GM21360 (cell line): ENCODE results near the gene DPYD.

Source experiments
- ATAC-seq: cut with Tn5 transposase; IDR thresholded peaks from one replicate; pipeline ENCODE4 v1.9.1; 2021; ENCODE audit warnings: mild to moderate bottlenecking, moderate library complexity; ENCODE audit not compliant: unreplicated experiment

The DPYD gene

DNA sequence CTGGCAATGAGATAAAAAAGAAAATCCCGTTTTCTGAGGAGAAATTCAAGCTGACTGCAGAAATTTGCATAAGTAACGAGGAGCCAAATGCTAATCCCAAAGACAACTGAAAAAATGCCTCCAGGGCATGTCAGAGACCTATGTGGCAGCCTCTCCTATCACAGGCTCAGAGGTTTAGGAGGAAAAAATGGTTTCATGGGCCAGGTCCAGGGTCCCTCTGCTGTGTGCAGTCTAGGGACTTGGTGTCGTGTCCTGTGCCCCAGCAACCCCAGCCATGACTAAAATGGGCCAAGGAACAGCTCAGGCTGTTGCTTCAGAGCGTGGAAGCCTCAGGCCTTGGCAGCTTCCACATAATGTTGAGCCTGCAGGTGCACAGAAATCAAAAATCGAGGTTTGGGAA lies 456.5 kb downstream of the DPYD start:
- no peak for ATAC-seq

DNA sequence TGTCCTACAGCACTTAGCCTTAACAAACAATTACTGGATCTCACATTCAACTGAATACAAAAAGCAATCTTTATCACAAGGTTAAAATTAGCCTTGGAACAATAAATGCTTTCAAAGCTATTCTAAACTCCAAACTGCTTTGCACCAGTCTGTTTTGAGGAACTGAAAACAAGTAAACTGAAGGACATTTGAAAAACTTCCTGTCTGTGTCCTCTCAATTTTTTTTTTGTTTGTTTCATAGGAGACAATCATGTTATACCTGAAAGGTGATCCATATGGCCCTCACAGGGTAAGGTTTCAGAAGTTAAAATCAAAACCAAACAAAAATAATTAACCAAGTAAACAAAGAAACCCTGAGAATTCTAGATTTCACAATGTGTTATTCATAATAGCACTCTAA lies 459.1 kb downstream of the DPYD start:
- ATAC-seq: peak; percentile 93

DNA sequence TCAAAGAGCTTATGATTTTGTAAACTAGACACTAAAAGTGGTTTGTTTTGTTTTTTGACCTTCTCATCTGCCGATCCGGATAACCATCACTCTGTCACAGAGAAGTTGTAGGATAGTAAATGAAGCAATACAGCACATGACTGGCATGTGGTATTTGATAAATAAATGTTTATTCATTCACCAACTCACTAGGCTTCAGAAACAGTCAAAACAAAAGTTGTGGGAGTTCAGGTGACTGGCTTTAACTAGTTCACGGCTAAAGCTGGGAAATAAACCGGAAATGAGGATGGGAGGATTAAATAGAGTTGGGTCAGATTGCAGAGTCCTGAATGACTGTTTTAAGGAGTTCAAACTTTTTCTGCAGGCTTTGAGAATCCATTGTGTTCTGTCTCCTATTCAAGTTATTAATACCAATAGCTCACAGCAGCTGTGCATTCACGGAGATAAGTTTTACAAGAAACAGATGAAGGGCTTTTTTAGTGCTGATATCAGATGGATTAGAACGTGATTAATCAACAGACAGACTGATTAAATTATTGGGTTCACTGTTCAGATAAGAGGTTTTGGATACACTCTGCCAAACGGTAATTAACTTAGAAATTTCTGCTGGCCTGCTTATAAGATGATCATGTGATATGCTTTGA lies 463.3 kb downstream of the DPYD start:
- ATAC-seq: no peak

DNA sequence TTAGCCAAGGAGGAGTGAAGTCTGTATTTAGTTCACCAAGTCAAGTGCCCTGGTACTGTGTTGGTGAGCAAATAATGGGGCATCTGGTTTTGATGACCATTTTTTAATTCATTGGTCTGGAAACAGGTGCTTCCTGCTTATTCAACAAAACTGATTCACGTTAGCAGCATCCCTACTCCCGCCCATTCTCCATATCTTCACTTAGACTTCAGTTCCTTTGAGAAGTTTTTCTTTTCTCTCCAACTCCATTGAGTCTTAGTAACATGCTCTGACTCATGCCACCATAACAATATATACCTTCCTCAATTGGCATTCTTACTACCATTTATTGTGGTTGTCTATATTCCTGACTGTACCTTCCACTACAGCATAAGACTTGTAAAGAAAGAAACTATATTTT lies 468.9 kb downstream of the DPYD start:
- ATAC-seq: no peak

DNA sequence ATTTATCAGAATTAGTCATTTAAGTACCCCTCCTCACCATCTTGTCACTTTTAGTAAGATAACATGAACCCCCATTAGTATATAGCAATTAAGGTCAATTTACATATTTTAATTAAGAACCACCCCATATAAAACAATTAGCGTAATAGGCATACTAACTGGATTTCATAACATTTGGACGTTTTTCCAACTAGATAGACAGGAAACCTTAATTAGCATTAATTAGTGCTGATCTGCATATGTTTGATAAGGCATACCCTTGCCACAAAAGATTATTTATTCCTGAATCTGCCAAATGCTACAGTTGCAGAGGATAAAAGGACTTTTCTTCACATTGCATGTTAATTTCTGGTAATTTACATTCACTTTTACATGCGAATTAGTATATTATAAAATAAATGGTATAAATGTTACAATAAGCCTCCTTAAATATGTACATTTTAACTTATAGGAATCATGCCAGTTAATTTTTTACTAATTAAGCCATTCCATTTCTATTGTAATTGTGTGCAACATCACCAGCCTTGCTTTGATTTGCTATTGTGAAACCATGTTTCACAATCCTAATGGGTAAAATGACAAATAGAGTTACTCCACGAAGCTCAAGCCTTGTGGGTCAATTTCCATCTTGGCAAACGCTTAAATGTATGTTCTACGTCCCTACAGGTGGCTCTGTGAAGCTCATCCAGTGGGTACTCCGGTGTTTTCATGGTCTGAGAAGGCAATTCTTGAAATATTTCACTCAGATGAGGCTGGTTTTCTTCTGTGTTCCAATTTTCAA lies 469.6 kb downstream of the DPYD start:
- no peak for ATAC-seq

DNA sequence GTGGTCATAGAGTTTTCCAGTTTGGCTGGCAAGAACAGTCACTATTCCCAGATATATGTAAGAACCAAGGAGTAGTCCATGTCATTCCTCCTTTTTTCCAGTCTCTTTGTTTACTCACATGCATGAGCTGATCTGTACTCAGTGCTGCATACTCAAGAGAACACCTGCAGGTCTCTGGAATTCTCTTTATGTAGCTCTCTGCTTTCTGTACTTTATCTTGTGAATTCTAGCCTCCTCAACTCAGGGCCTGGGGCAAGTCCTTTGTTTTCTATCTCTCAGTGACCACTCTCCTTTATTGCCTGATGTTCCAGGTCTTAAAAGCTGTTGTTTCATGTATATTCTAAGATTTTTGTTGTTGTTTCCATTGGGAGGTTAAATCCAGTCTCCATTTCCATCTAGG lies 478.9 kb downstream of the DPYD start:
- no peak for ATAC-seq

DNA sequence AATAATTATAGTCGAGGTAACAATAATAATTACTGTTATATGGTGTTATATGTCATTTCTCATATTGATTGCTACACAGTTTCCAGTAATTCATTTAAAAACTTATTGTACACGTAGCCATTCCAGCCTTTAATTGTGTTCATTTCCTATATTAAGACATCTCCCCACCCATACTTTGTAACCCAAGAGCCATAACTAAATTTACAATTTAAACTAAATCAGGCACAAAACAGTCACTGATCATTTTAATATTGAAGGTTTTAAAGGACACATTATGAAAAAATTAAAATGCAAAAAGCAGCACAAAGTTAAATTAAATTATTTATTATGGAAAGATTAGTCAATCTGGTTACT lies 487.0 kb downstream of the DPYD start:
- ATAC-seq: no peak

DNA sequence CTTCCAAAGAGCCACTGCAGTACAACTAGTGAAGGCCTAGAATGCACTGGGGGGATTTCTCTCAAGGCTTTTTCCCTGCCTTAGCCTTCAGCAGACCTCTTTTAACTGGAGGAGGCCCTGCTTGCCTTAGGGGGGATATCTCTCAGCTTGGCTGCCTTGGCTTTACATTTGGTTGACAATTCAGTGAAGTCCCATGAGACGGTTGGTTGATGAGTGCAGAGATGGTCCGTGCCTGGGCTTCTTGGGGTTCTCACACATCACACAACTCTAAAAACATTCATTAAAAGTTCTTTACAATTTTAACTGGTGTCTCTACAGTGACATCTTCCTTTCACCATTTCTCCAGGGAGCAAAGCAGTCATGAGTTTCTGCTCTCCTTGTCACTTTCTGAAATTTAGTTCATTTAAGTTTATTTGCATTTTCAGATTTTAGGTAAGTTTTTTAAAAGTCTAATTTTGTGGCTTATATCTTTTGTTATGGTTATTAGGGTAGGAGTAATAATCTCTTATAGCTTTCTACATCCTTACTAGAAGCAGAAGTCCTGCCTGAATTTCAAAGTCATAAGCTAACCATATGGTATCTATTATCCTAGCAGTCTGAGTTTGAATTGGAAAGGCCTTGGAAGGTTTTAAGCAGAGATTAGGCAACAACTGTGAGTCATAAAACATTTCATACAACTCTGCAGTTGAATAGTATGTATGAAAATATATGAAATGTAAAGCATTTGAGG lies 487.6 kb downstream of the DPYD start:
- no peak for ATAC-seq

DNA sequence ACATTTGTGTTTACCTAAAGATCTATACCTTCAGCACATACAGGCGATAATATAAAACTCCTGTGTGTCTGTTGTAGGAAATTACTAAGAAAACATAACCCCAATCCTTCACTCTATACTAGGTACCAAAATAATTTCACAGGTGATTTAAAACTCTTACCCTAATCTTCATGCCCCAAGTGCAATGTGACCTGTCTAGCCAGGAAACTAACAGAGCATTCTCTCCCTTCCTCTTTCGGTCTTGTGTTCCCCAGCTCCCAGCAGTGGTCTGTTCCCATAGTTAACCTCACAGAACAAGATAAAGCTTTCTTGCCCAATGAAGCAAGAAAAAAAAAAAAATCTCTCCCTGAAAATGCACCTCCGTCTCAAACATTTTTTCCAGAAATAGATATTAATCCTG lies 493.5 kb downstream of the DPYD start:
- ATAC-seq: no peak

DNA sequence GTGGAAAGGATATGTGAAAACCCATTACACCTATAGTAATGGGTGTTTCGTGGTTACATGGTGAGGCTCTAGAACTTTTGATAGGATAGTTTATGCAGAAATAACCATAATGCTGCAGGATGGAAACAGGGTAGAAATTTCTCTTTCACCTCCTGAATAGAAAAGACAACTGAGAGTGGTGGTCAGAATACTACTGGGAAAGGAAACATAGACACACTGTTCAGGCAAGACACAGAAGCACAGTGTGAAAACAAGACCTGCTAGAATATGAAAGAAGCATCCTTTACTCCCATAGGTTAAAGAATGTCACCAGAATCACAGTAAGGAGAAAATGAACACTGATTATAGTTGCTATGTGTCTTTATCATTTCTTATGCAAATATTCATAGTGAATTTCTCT lies 496.6 kb downstream of the DPYD start:
- ATAC-seq: no peak

DNA sequence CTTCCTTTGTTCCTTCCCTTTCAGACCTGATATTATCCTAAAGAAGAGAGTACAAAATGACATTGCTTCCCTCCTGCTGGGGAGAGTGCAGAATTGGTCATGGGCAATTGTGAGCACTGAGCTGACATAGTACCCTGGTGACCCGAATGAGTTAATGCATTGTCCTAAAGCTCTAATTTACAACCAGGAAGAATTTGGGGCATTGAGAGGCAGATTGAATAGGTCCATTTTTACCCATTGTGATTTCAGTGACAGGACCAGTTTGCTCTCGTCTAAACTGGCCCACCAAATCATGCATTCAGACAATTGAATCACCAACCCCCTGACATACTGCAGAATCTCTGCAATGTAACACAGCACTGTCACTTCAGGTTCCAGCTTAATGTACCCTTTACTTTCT lies 497.4 kb downstream of the DPYD start:
- ATAC-seq: no peak

DNA sequence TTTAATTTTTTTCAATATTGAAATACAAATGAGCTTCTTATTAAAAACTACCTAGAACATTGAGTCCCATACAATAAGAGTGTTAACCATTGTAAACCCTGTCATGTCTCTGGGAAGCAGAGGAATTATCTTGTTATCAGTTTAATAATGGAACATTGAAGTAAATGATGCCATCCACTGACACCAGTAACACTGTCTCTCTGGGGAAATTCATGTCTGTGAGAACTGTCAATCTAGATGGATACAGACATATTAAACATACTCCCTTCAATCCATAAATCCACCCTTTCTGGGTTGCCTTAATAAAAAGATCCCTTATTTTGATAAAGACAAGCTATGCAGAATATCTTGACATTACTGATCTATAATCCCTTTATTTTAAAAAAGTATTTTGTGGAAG lies 503.2 kb downstream of the DPYD start:
- no peak for ATAC-seq

DNA sequence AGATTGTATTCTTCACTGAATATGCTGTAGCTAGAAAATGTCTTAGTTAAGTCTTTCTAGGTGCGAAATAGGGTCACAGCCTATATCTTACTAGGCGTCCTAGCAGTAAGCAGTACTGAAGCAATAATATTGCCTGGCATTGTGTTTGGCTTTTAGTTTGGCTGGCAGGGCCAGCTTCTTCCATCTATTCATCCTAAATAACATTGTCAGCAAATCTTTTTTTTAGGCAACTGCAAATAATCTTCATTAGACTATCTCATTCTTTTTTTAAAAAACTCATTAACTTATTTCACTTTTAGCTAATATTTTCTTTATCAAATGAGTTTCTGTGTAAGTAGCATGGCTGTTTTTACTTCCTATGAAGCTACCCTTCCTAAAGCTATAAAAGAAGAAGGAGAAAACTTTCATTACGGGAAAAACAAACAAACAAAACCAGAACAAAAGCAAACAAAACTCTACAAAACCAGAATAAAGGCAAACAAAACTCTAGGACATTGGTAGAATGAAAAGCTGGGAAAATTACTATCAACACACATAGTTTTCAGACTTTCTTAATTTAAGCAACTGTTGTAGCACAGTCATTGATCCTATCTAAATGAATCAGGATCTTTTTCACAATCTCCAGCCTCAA lies 506.0 kb downstream of the DPYD start:
- ATAC-seq: no peak

DNA sequence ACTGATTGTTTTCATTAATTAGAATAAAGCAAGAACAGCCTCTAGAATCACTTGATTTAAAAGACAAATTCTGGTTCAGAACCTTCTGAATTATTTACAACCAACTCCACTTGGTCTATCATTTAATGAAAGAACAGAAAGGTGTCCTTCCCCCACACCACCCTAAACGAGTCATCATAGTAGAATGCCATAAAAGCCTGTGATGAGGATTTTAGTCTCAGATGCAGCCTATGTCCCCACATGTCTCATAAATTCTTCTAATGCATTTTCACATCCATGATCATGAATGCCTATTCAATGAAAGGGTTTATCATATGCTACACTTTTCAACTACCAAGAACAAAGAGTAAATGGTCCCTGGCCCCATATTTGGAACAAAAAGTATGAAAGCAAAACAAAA lies 508.1 kb downstream of the DPYD start:
- ATAC-seq: no peak

DNA sequence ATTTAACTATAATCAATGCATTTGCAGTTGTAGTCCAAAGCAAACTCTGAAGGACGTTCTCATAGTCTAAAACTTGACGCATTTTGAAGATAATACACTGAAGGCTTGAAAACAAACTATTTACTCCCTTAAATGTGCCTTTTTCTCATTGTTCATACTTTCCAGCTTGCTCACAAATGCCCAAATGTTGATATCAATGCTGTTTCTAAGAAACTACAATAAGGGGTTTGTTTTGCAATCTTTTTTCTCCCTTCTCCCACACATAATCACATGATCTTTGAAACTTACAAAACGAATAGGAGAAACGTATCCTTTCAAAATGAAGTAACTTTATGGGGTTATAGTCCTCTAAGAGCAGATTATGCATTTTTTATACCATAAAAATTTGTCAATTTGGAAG lies 508.7 kb downstream of the DPYD start:
- no peak for ATAC-seq

DNA sequence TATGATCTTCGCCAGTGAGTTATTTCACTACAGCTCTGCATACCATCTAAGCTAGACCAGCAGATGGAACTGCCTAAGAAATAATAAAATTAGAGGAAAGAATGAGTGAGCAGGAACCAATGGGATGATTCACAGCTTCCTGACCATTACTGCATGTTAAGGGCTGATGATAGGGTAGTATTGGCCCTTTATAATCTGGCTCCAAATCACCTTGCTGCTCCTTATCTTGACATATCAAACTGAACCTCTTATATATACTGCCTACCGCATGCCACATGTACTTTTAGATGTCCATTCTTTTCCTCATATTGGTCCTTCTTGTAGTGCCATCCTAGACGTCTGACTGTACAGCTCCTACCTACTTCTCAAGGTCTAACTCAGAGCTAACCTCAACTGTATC lies 524.4 kb downstream of the DPYD start:
- no peak for ATAC-seq

DNA sequence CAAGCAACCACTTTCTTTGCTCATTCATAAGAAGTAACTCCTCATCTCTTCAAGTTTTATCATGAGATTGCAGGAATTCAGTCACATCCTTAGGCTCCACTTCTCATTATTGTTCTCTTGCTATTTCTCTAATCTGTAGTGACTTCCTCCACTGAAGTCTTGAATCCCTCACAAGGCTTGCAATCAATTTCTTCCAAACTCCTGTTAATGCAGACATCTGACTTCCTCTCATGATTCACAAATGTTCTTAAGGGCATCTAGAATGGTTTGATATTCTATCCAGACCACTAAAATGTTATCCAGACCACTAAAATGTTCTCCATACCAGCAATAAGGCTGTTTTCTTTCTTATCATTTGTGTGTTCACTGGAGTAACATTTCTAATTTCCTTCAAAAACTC lies 528.1 kb downstream of the DPYD start:
- no peak for ATAC-seq

DNA sequence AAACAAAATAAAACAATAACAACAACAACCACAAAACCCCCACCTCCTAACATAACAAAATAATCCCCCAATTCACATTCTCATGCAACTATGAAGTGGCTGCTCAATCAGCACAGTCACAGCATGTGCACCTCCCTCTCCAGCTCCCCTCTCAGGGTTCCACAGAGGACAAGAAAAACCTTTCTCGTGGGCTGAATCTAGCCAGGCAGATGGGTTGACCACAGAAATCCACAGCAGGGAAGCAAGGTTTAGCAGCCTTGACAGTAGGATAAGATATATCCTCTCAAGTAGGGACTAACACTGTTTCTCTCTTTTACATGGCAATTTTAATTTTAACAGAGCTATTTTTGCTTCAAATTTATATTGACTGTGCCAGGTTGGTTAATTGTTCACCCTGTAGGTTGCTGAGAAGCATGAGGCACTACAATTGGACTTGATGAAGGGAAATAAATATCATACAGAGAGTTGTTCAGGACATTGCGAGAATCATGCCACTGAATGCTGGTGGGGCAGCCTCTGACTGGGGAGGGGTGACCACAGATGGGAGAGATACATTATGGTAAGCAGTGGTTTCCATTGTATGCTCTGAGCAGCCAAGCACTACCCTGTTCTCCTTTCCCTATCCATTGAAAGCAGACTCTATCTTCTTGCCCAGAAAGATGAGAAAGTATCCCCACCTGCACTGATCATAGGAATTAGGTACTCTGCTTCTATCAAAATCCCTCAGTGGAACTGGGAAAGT lies 535.1 kb downstream of the DPYD start:
- no peak for ATAC-seq

DNA sequence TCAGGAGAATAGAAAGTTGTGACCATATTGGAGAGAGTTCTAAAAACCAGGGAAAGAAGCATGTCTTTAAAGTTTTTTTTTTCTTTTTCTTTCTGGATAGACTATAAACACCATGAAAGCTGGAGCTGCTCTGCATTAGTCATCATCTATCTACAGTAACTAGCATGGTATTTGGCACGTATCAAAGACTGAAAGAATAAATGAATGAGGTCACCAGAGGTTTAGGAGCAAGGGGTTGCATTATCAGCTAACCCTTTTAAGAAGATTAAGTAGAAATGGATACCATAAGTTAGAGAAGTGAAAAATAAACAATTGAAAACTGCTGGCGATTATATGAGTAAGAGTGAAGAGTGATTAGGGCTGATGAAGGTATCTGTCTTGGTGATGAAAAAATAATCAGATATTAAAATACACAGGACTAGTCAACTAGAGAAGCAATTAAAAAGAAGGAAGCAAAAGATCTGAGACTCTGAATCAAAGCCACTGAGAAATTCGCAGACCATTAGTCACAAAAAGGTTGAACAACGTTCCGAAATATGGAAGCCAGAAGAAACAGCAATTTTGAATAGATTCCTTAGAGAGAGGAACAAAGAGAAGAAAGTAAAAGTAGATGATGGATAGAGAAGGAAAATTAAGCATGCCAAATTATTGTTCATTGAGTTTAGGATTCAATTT lies 536.4 kb downstream of the DPYD start:
- ATAC-seq: no peak

DNA sequence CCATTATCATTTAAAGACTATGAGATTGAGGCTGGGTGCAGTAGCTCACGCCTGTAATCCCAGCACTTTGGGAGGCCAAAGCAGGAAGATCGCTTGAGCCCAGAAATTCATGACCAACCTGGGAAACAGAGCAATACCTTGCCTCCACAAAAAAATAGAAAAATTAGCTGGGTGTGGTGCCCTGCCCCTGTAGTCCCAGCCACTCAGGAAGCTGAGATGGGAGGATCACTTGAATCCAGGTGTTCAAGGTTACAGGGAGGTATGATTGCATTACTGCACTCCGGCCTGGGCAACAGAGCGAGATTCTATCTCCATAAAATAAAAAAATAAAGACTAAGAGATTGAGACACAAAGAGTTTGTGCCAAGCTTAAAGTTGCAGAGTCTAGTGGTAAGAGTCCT lies 537.0 kb downstream of the DPYD start:
- ATAC-seq: no peak

DNA sequence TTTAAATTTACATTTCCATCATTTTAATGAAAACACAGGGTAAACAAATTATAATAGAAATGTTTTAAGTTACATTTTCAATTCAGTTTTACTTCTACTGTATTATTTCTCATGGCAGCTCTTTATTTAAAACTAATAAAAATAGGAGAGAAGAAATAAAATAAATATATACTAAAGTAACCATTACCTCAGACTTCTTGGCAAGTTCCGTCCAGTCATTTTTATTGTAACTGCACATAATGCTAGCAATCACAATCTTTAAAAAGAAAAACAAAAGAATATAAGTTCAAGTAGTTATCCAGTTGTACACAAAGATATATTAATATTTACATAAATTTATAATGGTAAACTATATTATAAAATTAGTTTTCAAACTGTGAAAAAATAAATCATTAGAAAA lies 538.6 kb downstream of the DPYD start:
- ATAC-seq: no peak
